K562 (cell line): ENCODE measurements around the gene TMC5. TPM values are rescaled to one million over a fixed set of nuclear protein-coding genes. Genes with fewer than 3 reads are reported as not detected.

Experiments
- ATAC-seq: fragments of 200-7000 bp; cut with Tn5 transposase; 3 replicates; pipeline ENCODE4 v1.9.1; 2020; ENCODE audit warnings: moderate library complexity
- BruUV-seq: library from RNA; stranded (reverse); fragments of 400-500 nt; replicated peaks from 2 replicates; lab custom pipeline; 2021; lab: Mats Ljungman, UMichigan
- CTCF ChIA-PET: fragments of 300-600 bp; formaldehyde crosslinking; extraction: SDS; loops from one replicate; lab custom pipeline; 2021; ENCODE audit warnings: low intra/inter-chr PET ratio; lab: Yijun Ruan, JAX
- POLR2A ChIA-PET: fragments of 300-600, 350-650 bp; sonication (Branson Sonifier 250); formaldehyde crosslinking; extraction: SDS; loops from one replicate; lab custom pipeline; 2021; ENCODE audit warnings: antibody characterized with exemption, inconsistent platforms; lab: Yijun Ruan, JAX
- DNase-seq, 4 experiments: peaks; one replicate each; pipeline versions ENCODE4 v3.0.0 to v3.0.0-alpha.2; 2011 to 2018; ENCODE audit warnings: low spot score in 3 of 4, mixed read lengths in 3 of 4; ENCODE audit errors: extremely low read depth in 1 of 4
- FAIRE-seq: peaks from 2 replicates; lab custom pipeline; 2011; peaks lifted over from hg19 to GRCh38; lab: Jason Lieb, UNC
- H2AFZ ChIP-seq: 2 replicates; pipeline ENCODE4 v1.6.0; 2011; ENCODE audit warnings: low read depth, low read length, control low read depth, inconsistent platforms
- H3K27ac ChIP-seq: fragments of 200-600 bp; 3 replicates; pipeline ENCODE4 v1.8.0; 2011; ENCODE audit warnings: low read depth, mild to moderate bottlenecking, control low read depth, inconsistent platforms, low read length, moderate library complexity, mixed read lengths; ENCODE audit errors: extremely low read depth
- H3K27me3 ChIP-seq, 2 experiments: fragments of 300-600 bp in 1 of 2; 2 replicates in 1 of 2; 3 replicates in 1 of 2; pipeline versions ENCODE4 v1.6.0 to v1.8.0; 2011; ENCODE audit warnings: inconsistent platforms in 2 of 2, low read length in 2 of 2, mild to moderate bottlenecking in 1 of 2, mixed read lengths in 1 of 2, moderate library complexity in 1 of 2; ENCODE audit not compliant: control insufficient read depth in 2 of 2, insufficient read depth in 2 of 2
- H3K36me3 ChIP-seq: fragments of 300-600 bp; 3 replicates; pipeline ENCODE4 v1.8.0; 2011; ENCODE audit warnings: mild to moderate bottlenecking, low read length, inconsistent platforms; ENCODE audit not compliant: control insufficient read depth, insufficient read depth
- H3K4me1 ChIP-seq, 2 experiments: fragments of 200-600 bp in 1 of 2; replicated peaks in 1 of 2; 2 replicates in 1 of 2; 3 replicates in 1 of 2; pipeline versions ENCODE4 v1.5.1 to v1.8.0; 2011; ENCODE audit warnings: inconsistent platforms in 2 of 2, low read length in 2 of 2, mild to moderate bottlenecking in 1 of 2, mixed read lengths in 1 of 2, moderate library complexity in 1 of 2; ENCODE audit not compliant: control insufficient read depth in 2 of 2, insufficient read depth in 2 of 2
- H3K4me2 ChIP-seq: 2 replicates; pipeline ENCODE4 v1.6.1; 2011; ENCODE audit warnings: low read length, control low read depth, inconsistent platforms, mixed read lengths; ENCODE audit not compliant: insufficient read depth
- H3K4me3 ChIP-seq: fragments of 200-600 bp; sonication (generic), shearing (Covaris generic); 2 replicates; pipeline ENCODE4 v1.5.1; 2016; ENCODE audit warnings: control low read depth, inconsistent platforms
- H3K79me2 ChIP-seq: fragments of 200-600 bp; 3 replicates; pipeline ENCODE4 v1.8.0; 2011; ENCODE audit warnings: low read length, inconsistent platforms; ENCODE audit not compliant: control insufficient read depth, insufficient read depth
- H3K9ac ChIP-seq, 2 experiments: 2 replicates each; pipeline versions ENCODE4 v1.6.0 to v1.6.1; 2011; ENCODE audit warnings: low read depth in 2 of 2, low read length in 2 of 2, control low read depth in 1 of 2, inconsistent platforms in 1 of 2, mild to moderate bottlenecking in 1 of 2, mixed read lengths in 1 of 2; ENCODE audit not compliant: insufficient read depth in 1 of 2
- H3K9me1 ChIP-seq: one replicate; pipeline ENCODE4 v1.6.0; 2011; ENCODE audit warnings: inconsistent platforms, mild to moderate bottlenecking, low read length, moderate library complexity; ENCODE audit not compliant: control insufficient read depth, insufficient read depth
- H3K9me3 ChIP-seq: replicated peaks from 2 replicates; pipeline ENCODE4 v1.5.1; 2011; ENCODE audit warnings: low read depth, low read length, inconsistent platforms; ENCODE audit not compliant: control insufficient read depth, insufficient read depth
- H4K20me1 ChIP-seq: replicated peaks from 2 replicates; pipeline ENCODE4 v1.6.1; 2011; ENCODE audit warnings: low read length, inconsistent platforms, mixed read lengths; ENCODE audit not compliant: control insufficient read depth, insufficient read depth
- ASH1L ChIP-seq: fragments of 450-650 bp; IDR thresholded peaks from 2 replicates; pipeline ENCODE4 v1.6.1; 2018; ENCODE audit warnings: borderline replicate concordance, mild to moderate bottlenecking, low read depth; ENCODE audit not compliant: partially characterized antibody
- EP300 ChIP-seq: IDR thresholded peaks from 2 replicates; pipeline ENCODE4 v1.6.1; 2012; ENCODE audit warnings: low read length, improper control_type of control experiment
- FOXA1 ChIP-seq: fragments of 450-650 bp; IDR thresholded peaks from 2 replicates; pipeline ENCODE4 v1.6.1; 2016; ENCODE audit warnings: mild to moderate bottlenecking, borderline replicate concordance
- PTBP1 ChIP-seq: fragments of 200-400 bp; formaldehyde crosslinking; IDR thresholded peaks from 2 replicates; pipeline ENCODE4 v1.6.1; 2017; ENCODE audit warnings: low read depth, low read length
- SAP30 ChIP-seq: fragments of 200-600 bp; sonication (generic); IDR thresholded peaks from 2 replicates; pipeline ENCODE4 v1.6.1; 2012; ENCODE audit warnings: borderline replicate concordance, low read depth, mild to moderate bottlenecking, moderate library complexity, low read length, control low read depth, inconsistent platforms; ENCODE audit not compliant: insufficient read depth, poor library complexity, severe bottlenecking
- TSC22D4 ChIP-seq: fragments of 450-650 bp; IDR thresholded peaks from 2 replicates; pipeline ENCODE4 v1.6.1; 2016; ENCODE audit warnings: missing genetic modification characterization, missing biosample characterization, control low read depth
- ZNF764 ChIP-seq: fragments of 250-450 bp; sonication (Bioruptor Pico); IDR thresholded peaks from 2 replicates; pipeline ENCODE4 v1.4.0; 2020; ENCODE audit warnings: low read depth, mild to moderate bottlenecking, moderate library complexity
- WGBS: fragments of 100-300 bp; shearing (Covaris generic); methylation state at CpG from one replicate; pipeline ENCODE4 v1.1.6; 2016; ENCODE audit warnings: low coverage, mixed read lengths; ENCODE audit not compliant: insufficient coverage; ENCODE audit errors: missing lambda C conversion rate; 5-methylcytosine and 5-hydroxymethylcytosine counted together
- in situ Hi-C: fragments of 300-500 bp; cut with MboI; formaldehyde crosslinking; loops from 4 replicates; pipeline ENCODE4 v1.15.0; 2018; ENCODE audit warnings: inconsistent platforms, mixed read lengths
- intact Hi-C: fragments of 100-400 bp; cut with micrococcal nuclease; formaldehyde crosslinking; loops from 2 replicates; pipeline ENCODE4 v1.14.2; 2022
- polyA plus RNA-seq, 8 experiments: library from polyadenylated mRNA; depleted of rRNA in 4 of 8; stranded (reverse) in 5 of 8; unstranded in 3 of 8; fragments of >200 nt; fragmentation: Nextera tagmentation in 2 of 8; fragmentation: Illumina TruSeq in 1 of 8; extraction: Ambion mirVana in 2 of 8; extraction: Trizol in 1 of 8; gene quantifications; 2 replicates each; pipeline versions ENCODE4 v1.2.1 to v1.2.3, GENCODE V29; 2011 to 2014; ENCODE audit warnings: inconsistent platforms in 1 of 8, missing spikeins in 1 of 8
- total RNA-seq, 7 experiments: library from RNA; depleted of rRNA in 6 of 7; stranded (reverse); fragments of >200 nt in 6 of 7; fragmentation: Illumina TruSeq in 2 of 7; extraction: Trizol in 2 of 7; gene quantifications; 2 replicates each; pipeline versions ENCODE4 v1.2.1 to v1.2.3, GENCODE V29; 2011 to 2021; ENCODE audit warnings: low replicate concordance in 1 of 7
- TF ChIP-seq, protein P1 (sequence below): fragments of 450-650 bp; IDR thresholded peaks from 2 replicates; pipeline ENCODE4 v1.6.1; 2016; ENCODE audit warnings: borderline replicate concordance

Gene TMC5
- total and polyA plus RNA-seq, 9 of the 15 experiments (the other 6 are each of a cell fraction or from before 2014, with no cell fraction given) = 0.83 to 2.6 (median 1.6) TPM

DNA sequence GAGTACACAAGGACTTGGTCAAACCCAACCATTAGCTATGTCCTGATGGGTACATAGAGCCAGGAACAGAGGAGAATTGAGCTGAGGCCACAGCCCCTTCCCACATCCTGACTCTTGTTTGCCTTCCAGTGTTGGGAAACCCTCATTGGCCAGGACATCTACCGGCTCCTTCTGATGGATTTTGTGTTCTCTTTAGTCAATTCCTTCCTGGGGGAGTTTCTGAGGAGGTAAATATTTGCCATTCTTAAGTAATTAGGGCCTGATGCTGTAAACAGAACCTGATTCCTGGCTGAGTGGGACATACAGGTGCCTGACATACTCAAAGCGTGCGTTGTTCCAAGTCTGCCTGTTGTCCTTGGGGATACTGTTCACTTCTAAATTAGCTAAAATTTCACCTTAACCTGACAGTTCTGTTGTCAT is 61.6 kb downstream of the TMC5 start:
- ATAC-seq (no peak), DNase-seq (no peak), FAIRE-seq (no peak)
- POLR2A ChIA-PET = no interaction called here
- H3K9ac ChIP-seq = no peak overlapping the region
- TF ChIP-seq PTBP1 (no peak), TSC22D4 (tag) (no peak), FOXA1 (no peak), ASH1L (no peak), EP300 (no peak), ZNF764 (CRISPR knock-in tag) (no peak), SAP30 (no peak)
- TF ChIP-seq, protein P1, sequence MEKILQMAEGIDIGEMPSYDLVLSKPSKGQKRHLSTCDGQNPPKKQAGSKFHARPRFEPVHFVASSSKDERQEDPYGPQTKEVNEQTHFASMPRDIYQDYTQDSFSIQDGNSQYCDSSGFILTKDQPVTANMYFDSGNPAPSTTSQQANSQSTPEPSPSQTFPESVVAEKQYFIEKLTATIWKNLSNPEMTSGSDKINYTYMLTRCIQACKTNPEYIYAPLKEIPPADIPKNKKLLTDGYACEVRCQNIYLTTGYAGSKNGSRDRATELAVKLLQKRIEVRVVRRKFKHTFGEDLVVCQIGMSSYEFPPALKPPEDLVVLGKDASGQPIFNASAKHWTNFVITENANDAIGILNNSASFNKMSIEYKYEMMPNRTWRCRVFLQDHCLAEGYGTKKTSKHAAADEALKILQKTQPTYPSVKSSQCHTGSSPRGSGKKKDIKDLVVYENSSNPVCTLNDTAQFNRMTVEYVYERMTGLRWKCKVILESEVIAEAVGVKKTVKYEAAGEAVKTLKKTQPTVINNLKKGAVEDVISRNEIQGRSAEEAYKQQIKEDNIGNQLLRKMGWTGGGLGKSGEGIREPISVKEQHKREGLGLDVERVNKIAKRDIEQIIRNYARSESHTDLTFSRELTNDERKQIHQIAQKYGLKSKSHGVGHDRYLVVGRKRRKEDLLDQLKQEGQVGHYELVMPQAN = no peak
- in situ Hi-C loops (no loop called here), intact Hi-C loops (no loop called here)
- H3K79me2 ChIP-seq = no peaks in the 10 kb centered on the region
- CTCF ChIA-PET = no interaction called here
- no TSS peak for BruUV-seq
- WGBS = 54% methylated on average over 3 of the region's 3 CpGs
- H3K9me3 ChIP-seq = no peaks in the 10 kb centered on the region
- H3K4me1 ChIP-seq = peaks cover 2 to 4% of the 10 kb centered on the region in 2 experiments; a peak in 2 of 5 replicates
- H4K20me1 ChIP-seq = no peaks in the 10 kb centered on the region
- no peaks in the 10 kb centered on the region for H3K9me1 ChIP-seq
- no peak overlapping the region for H3K4me3 ChIP-seq
- no peaks in the 10 kb centered on the region; the same call in 2 of the 3 replicates for H3K36me3 ChIP-seq
- no peak overlapping the region for H3K4me2 ChIP-seq
- no peak overlapping the region for H3K27ac ChIP-seq
- no peak overlapping the region for H2AFZ ChIP-seq
- no peaks in the 10 kb centered on the region; a peak in 1 of 5 replicates for H3K27me3 ChIP-seq
